H1 (cell line): ENCODE measurements around the gene ADGRL2. TPM values are rescaled to one million over a fixed set of nuclear protein-coding genes. Genes with fewer than 3 reads are reported as not detected.

Experiments used
- CHD1 ChIP-seq: IDR thresholded peaks from 2 replicates; pipeline ENCODE4 v1.6.1; 2012; ENCODE audit warnings: low read depth, low read length, improper control_type of control experiment
- CTBP2 ChIP-seq: IDR thresholded peaks from 2 replicates; pipeline ENCODE4 v1.7.0; 2011; ENCODE audit warnings: borderline replicate concordance, mild to moderate bottlenecking, moderate library complexity, mixed read lengths, low read length; ENCODE audit not compliant: insufficient read depth, insufficient read length
- KDM5A ChIP-seq: fragments of 200-600 bp; IDR thresholded peaks from 2 replicates; pipeline ENCODE4 v1.7.1; 2012; ENCODE audit warnings: mild to moderate bottlenecking, low read length, inconsistent platforms, mixed read lengths
- RAD21 ChIP-seq, 2 experiments: IDR thresholded peaks in 1 of 2; conservative IDR thresholded peaks in 1 of 2; 2 replicates each; pipeline ENCODE4 v1.6.1; 2011; ENCODE audit warnings: low read depth in 2 of 2, low read length in 2 of 2, improper control_type of control experiment in 1 of 2, inconsistent platforms in 1 of 2, mild to moderate bottlenecking in 1 of 2, moderate library complexity in 1 of 2
- SAP30 ChIP-seq: fragments of 300-600 bp; sonication (generic); IDR thresholded peaks from 2 replicates; pipeline ENCODE4 v1.7.1; 2012; ENCODE audit warnings: low read length, moderate library complexity, mild to moderate bottlenecking, inconsistent platforms; ENCODE audit not compliant: insufficient read depth, insufficient replicate concordance
- polyA plus RNA-seq, 7 experiments: library from polyadenylated mRNA; depleted of rRNA in 3 of 7; stranded (reverse) in 5 of 7; unstranded in 2 of 7; fragments of >200 nt in 5 of 7; fragments of 200-250 nt in 2 of 7; gene quantifications; 1 replicate in 5 of 7; 2 replicates in 1 of 7; 4 replicates in 1 of 7; pipeline versions ENCODE4 v1.2.1 to v1.2.3, GENCODE V29; 2011 to 2013; ENCODE audit warnings: missing spikeins in 2 of 7, mixed read lengths in 2 of 7
- total RNA-seq: library from RNA; stranded (reverse); fragmentation: NEBNext Ultra II Directional; extraction: Animal tissue kit (Norgen Biotek cat#: 25700); gene quantifications from 2 replicates; pipeline ENCODE4 v1.2.1, GENCODE V29; 2021

ADGRL2 gene
- total and polyA plus RNA-seq, 2 of the 8 experiments (the other 6 are each of a cell fraction or from before 2014, with no cell fraction given): 113 to 124 TPM

DNA sequence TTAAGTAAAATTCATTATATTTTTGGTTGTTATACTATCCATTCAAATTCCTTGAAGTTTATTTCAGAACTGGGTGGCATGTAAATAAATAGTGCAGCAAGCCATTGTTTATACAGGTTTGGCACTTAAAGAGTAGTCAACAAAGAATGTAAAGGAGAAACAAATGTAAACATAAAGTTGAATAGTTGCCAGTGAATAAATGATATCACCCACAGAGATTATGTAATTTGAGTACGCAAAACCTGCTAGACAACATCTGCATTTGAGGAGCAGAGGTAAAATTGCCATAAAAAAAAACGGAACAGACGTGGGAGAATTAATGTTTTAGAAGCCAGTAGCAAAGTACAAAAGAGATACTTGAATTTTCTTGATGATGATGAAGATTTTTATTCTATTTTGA, 111.6 kb downstream of the ADGRL2 start (continued):
- TF ChIP-seq KDM5A (no peak), SAP30 (no peak), RAD21 (IDR thresholded peaks at IDR 0.05 in 1 of 2, conservative IDR thresholded peaks at IDR 0.05 in 1 of 2; ENCODE audit: low read depth in 2 of 2, low read length in 2 of 2) (no peak), CHD1 (no peak), CTBP2 (no peak)
